H1 (cell line): ENCODE results near the gene REPS2. TPM values are rescaled to one million over a fixed set of nuclear protein-coding genes. Genes with fewer than 3 reads are reported as not detected.

Experiments used
- CTCF ChIA-PET: fragments of 300-600 bp; sonication (Branson Sonifier 250); formaldehyde crosslinking; loops from one replicate; lab custom pipeline; 2021; ENCODE audit not compliant: partially characterized antibody; lab: Charles Lee
- POLR2A ChIA-PET: fragments of 300-600 bp; sonication (Branson Sonifier 250); formaldehyde crosslinking; loops from one replicate; lab custom pipeline; 2021; ENCODE audit warnings: inconsistent platforms; ENCODE audit not compliant: partially characterized antibody; lab: Charles Lee
- DNase-seq, 2 experiments: peaks; one replicate each; pipeline versions ENCODE4 v3.0.0 to v3.0.0-alpha.2; 2010 to 2022; ENCODE audit warnings: low spot score in 2 of 2, low read depth in 1 of 2, mixed read lengths in 1 of 2
- FAIRE-seq: peaks from 2 replicates; lab custom pipeline; 2011; peaks lifted over from hg19 to GRCh38; lab: Jason Lieb, UNC
- H2AFZ ChIP-seq: 2 replicates; pipeline ENCODE4 v1.8.1; 2012; ENCODE audit warnings: low read length, inconsistent platforms
- H2AK5ac ChIP-seq: 2 replicates; pipeline ENCODE4 v1.6.1; 2013; ENCODE audit warnings: low read depth, low read length
- H2BK120ac ChIP-seq: replicated peaks from 2 replicates; pipeline ENCODE3; 2013; ENCODE audit warnings: low read depth, low read length, inconsistent platforms
- H2BK12ac ChIP-seq: 2 replicates; pipeline ENCODE4 v1.6.1; 2013; ENCODE audit warnings: low read depth, low read length
- H2BK15ac ChIP-seq: 2 replicates; pipeline ENCODE4 v1.6.1; 2013; ENCODE audit warnings: low read length
- H2BK20ac ChIP-seq: 2 replicates; pipeline ENCODE4 v1.6.1; 2013; ENCODE audit warnings: low read length
- H2BK5ac ChIP-seq: 2 replicates; pipeline ENCODE4 v1.6.1; 2013; ENCODE audit warnings: low read depth, low read length
- H3K14ac ChIP-seq: 2 replicates; pipeline ENCODE4 v1.6.1; 2013; ENCODE audit warnings: inconsistent platforms; ENCODE audit not compliant: insufficient read length
- H3K18ac ChIP-seq: 2 replicates; pipeline ENCODE4 v1.6.1; 2013; ENCODE audit warnings: low read length; ENCODE audit errors: extremely low read depth
- H3K23ac ChIP-seq: 2 replicates; pipeline ENCODE4 v1.6.1; 2013; ENCODE audit warnings: inconsistent platforms; ENCODE audit not compliant: insufficient read length
- H3K23me2 ChIP-seq: 2 replicates; pipeline ENCODE4 v1.6.1; 2013; ENCODE audit warnings: low read depth, low read length
- H3K27ac ChIP-seq: 2 replicates; pipeline ENCODE4 v1.6.1; 2011; ENCODE audit warnings: low read depth, low read length, inconsistent platforms
- H3K27me3 ChIP-seq, 4 experiments: replicated peaks in 1 of 4; 1 replicate in 1 of 4; 2 replicates in 3 of 4; pipeline versions ENCODE4 v1.6.1 to v1.8.1; 2011 to 2013; ENCODE audit warnings: low read length in 3 of 4, mild to moderate bottlenecking in 3 of 4, inconsistent platforms in 2 of 4, mixed read lengths in 2 of 4, moderate library complexity in 1 of 4; ENCODE audit not compliant: control insufficient read depth in 3 of 4, insufficient read depth in 3 of 4; ENCODE audit errors: extremely low read depth in 1 of 4
- H3K36me3 ChIP-seq, 4 experiments: 2 replicates each; pipeline versions ENCODE4 v1.6.1 to v1.8.1; 2011 to 2013; ENCODE audit warnings: mild to moderate bottlenecking in 4 of 4, low read length in 3 of 4, moderate library complexity in 2 of 4, control low read depth in 1 of 4, inconsistent platforms in 1 of 4; ENCODE audit not compliant: insufficient read depth in 4 of 4, control insufficient read depth in 2 of 4
- H3K4ac ChIP-seq: replicated peaks from 2 replicates; pipeline ENCODE3; 2013; ENCODE audit warnings: low read length, low read depth, mixed read lengths, inconsistent platforms; ENCODE audit not compliant: insufficient read length
- H3K4me1 ChIP-seq, 4 experiments: replicated peaks in 1 of 4; 1 replicate in 1 of 4; 2 replicates in 3 of 4; pipeline versions ENCODE4 v1.6.1 to v1.8.1; 2011 to 2013; ENCODE audit warnings: low read length in 3 of 4, inconsistent platforms in 2 of 4, mixed read lengths in 1 of 4; ENCODE audit not compliant: insufficient read depth in 4 of 4, control insufficient read depth in 3 of 4
- H3K4me2 ChIP-seq, 2 experiments: 2 replicates each; pipeline versions ENCODE4 v1.6.1 to v1.8.1; 2011 to 2013; ENCODE audit warnings: low read depth in 2 of 2, low read length in 2 of 2, control low read depth in 1 of 2, inconsistent platforms in 1 of 2, mild to moderate bottlenecking in 1 of 2; ENCODE audit not compliant: insufficient read depth in 1 of 2
- H3K4me3 ChIP-seq, 4 experiments: fragments of 200-600, 300-600 bp in 1 of 4; sonication (generic), shearing (Covaris generic), sonication (Bioruptor Twin) in 1 of 4; 2 replicates each; pipeline versions ENCODE4 v1.5.1 to v1.8.1; 2011 to 2016; ENCODE audit warnings: low read length in 4 of 4, low read depth in 3 of 4, control low read depth in 2 of 4, inconsistent platforms in 2 of 4, mild to moderate bottlenecking in 2 of 4, mixed read lengths in 1 of 4, moderate library complexity in 1 of 4; ENCODE audit not compliant: insufficient read depth in 2 of 4; ENCODE audit errors: extremely low read depth in 1 of 4
- H3K56ac ChIP-seq: replicated peaks from 2 replicates; pipeline ENCODE3; 2013; ENCODE audit warnings: low read depth, mild to moderate bottlenecking, mixed read lengths, low read length, inconsistent platforms; ENCODE audit not compliant: insufficient read length
- H3K79me1 ChIP-seq: 2 replicates; pipeline ENCODE4 v1.6.1; 2013; ENCODE audit warnings: low read depth, low read length, control low read depth
- H3K79me2 ChIP-seq, 2 experiments: 2 replicates each; pipeline versions ENCODE4 v1.6.1 to v1.8.1; 2012 to 2013; ENCODE audit warnings: low read length in 2 of 2, mild to moderate bottlenecking in 2 of 2, inconsistent platforms in 1 of 2; ENCODE audit not compliant: insufficient read depth in 2 of 2, control insufficient read depth in 1 of 2
- H3K9ac ChIP-seq, 4 experiments: replicated peaks in 1 of 4; 1 replicate in 1 of 4; 2 replicates in 3 of 4; pipeline versions ENCODE4 v1.6.1 to v1.8.1; 2011 to 2013; ENCODE audit warnings: low read depth in 3 of 4, low read length in 3 of 4, control low read depth in 2 of 4, mild to moderate bottlenecking in 2 of 4, moderate library complexity in 2 of 4, inconsistent platforms in 1 of 4; ENCODE audit errors: extremely low read depth in 1 of 4
- H3K9me3 ChIP-seq, 2 experiments: 2 replicates each; pipeline versions ENCODE4 v1.6.1 to v1.8.1; 2012 to 2013; ENCODE audit warnings: mild to moderate bottlenecking in 2 of 2, moderate library complexity in 2 of 2, control low read depth in 1 of 2, inconsistent platforms in 1 of 2, low read depth in 1 of 2, low read length in 1 of 2, mixed read lengths in 1 of 2; ENCODE audit not compliant: insufficient read depth in 2 of 2
- H4K20me1 ChIP-seq, 2 experiments: replicated peaks in 1 of 2; 2 replicates each; pipeline versions ENCODE3 to v1.8.1; 2011 to 2013; ENCODE audit warnings: inconsistent platforms in 2 of 2, low read length in 2 of 2, mild to moderate bottlenecking in 1 of 2; ENCODE audit not compliant: insufficient read depth in 2 of 2, control insufficient read depth in 1 of 2
- H4K5ac ChIP-seq: 2 replicates; pipeline ENCODE4 v1.6.1; 2013; ENCODE audit warnings: low read length, low read depth, mixed read lengths, inconsistent platforms; ENCODE audit not compliant: insufficient read length
- H4K8ac ChIP-seq: 2 replicates; pipeline ENCODE4 v1.8.0; 2013; ENCODE audit warnings: mild to moderate bottlenecking, moderate library complexity, low read length, inconsistent platforms; ENCODE audit not compliant: insufficient read depth; ENCODE audit errors: extremely low read depth
- H4K91ac ChIP-seq: replicated peaks from 2 replicates; pipeline ENCODE3; 2013; ENCODE audit warnings: low read length, mixed read lengths, inconsistent platforms; ENCODE audit not compliant: insufficient read length
- ASH2L ChIP-seq: fragments of 200-600, 300-600 bp; sonication (generic); IDR thresholded peaks from one replicate; pipeline ENCODE4 v1.7.1; 2017; ENCODE audit warnings: low read length
- EGR1 ChIP-seq: IDR thresholded peaks from 2 replicates; pipeline ENCODE4 v1.6.1; 2011; ENCODE audit warnings: low read depth, low read length, borderline replicate concordance
- HDAC6 ChIP-seq: IDR thresholded peaks from one replicate; pipeline ENCODE4 v1.7.1; 2012; ENCODE audit warnings: low read depth, mild to moderate bottlenecking, inconsistent platforms, low read length, moderate library complexity
- WGBS, 2 experiments: shearing (Covaris generic) in 1 of 2; methylation state at CpG; one replicate each; pipeline versions ENCODE4 v1.1.6 to v1.1.7; 2013 to 2015; ENCODE audit warnings: low lambda C conversion rate in 2 of 2, mixed read lengths in 2 of 2, inconsistent platforms in 1 of 2, low coverage in 1 of 2, missing lambda C conversion rate in 1 of 2; ENCODE audit not compliant: insufficient replicate concordance in 2 of 2, insufficient coverage in 1 of 2, insufficient read length in 1 of 2; ENCODE audit errors: extremely low coverage in 1 of 2, missing lambda C conversion rate in 1 of 2; 5-methylcytosine and 5-hydroxymethylcytosine counted together
- polyA plus RNA-seq, 7 experiments: library from polyadenylated mRNA; depleted of rRNA in 3 of 7; stranded (reverse) in 5 of 7; unstranded in 2 of 7; fragments of >200 nt in 5 of 7; fragments of 200-250 nt in 2 of 7; gene quantifications; 1 replicate in 5 of 7; 2 replicates in 1 of 7; 4 replicates in 1 of 7; pipeline versions ENCODE4 v1.2.1 to v1.2.3, GENCODE V29; 2011 to 2013; ENCODE audit warnings: missing spikeins in 2 of 7, mixed read lengths in 2 of 7
- total RNA-seq: library from RNA; stranded (reverse); fragmentation: NEBNext Ultra II Directional; extraction: Animal tissue kit (Norgen Biotek cat#: 25700); gene quantifications from 2 replicates; pipeline ENCODE4 v1.2.1, GENCODE V29; 2021

Gene REPS2
- total and polyA plus RNA-seq, 2 of the 8 experiments (the other 6 are each of a cell fraction or from before 2014, with no cell fraction given), result 0.79 to 4.3 TPM

- POLR2A ChIA-PET, result no interaction called here
- Histone ChIP-seq H3K27me3 (no peaks in the 10 kb centered on the region), H4K5ac (no peak overlapping the region), H2BK20ac (no peak overlapping the region), H3K18ac (no peak overlapping the region), H4K91ac (no peak overlapping the region), H3K9ac (no peak overlapping the region), H2AFZ (no peak overlapping the region), H2BK12ac (no peak overlapping the region), H2BK120ac (no peak overlapping the region), H3K36me3 (no peaks in the 10 kb centered on the region), H3K9me3 (no peaks in the 10 kb centered on the region), H3K23ac (no peak overlapping the region), H3K4me2 (no peak overlapping the region), H3K4me3 (no peak overlapping the region), H3K79me2 (no peaks in the 10 kb centered on the region), H3K4me1 (no peaks in the 10 kb centered on the region), H3K79me1 (no peaks in the 10 kb centered on the region), H2BK5ac (no peak overlapping the region), H2BK15ac (no peak overlapping the region), H3K14ac (no peak overlapping the region), H4K8ac (no peak overlapping the region), H4K20me1 (no peaks in the 10 kb centered on the region), H3K27ac (no peak overlapping the region), H3K56ac (no peak overlapping the region), H2AK5ac (no peak overlapping the region), H3K23me2 (no peaks in the 10 kb centered on the region), H3K4ac (no peak overlapping the region)
- FAIRE-seq, result no peak
- DNase-seq, result no peak
- WGBS, 2 experiments, result 100% methylated on average over 1 of the region's 1 CpG; no CpG with 5 or more reads in 1 of the 2 experiments
- CTCF ChIA-PET, result no interaction called here
- TF ChIP-seq HDAC6, result no peak
- TF ChIP-seq ASH2L, result no peak
- TF ChIP-seq EGR1, result no peak
Observed at GRCh38 chrX:16981209-16981608, 34.8 kb downstream of the REPS2 start.
